Measurements from ENCODE around the gene RPL22.

- TF ChIP-seq EZH2 (IDR thresholded peaks at IDR 0.05; ENCODE audit: insufficient read depth, low read length) = no peak
- no peak for TF ChIP-seq CTCF (IDR thresholded peaks at IDR 0.05; ENCODE audit: insufficient read depth, low read depth, low read length)
Observed at GRCh38 chr1:6166221-6166620, 33.2 kb downstream of the RPL22 start.
